Keratinocyte (primary cell): ENCODE measurements around the gene UPP1. TPM values are rescaled to one million over a fixed set of nuclear protein-coding genes. Genes with fewer than 3 reads are reported as not detected.

Source experiments
- DNase-seq: peaks from one replicate; pipeline ENCODE4 v3.0.0-alpha.2; 2011; ENCODE audit warnings: low read depth, missing footprints, low spot score
- FAIRE-seq: peaks from 2 replicates; lab custom pipeline; 2011; peaks lifted over from hg19 to GRCh38; lab: Jason Lieb, UNC
- H2AFZ ChIP-seq: 2 replicates; pipeline ENCODE4 v1.6.0; 2012; ENCODE audit warnings: low read length, control low read depth, inconsistent platforms; ENCODE audit not compliant: control insufficient read depth
- H3K27ac ChIP-seq: 2 replicates; pipeline ENCODE4 v1.5.1; 2011; ENCODE audit warnings: low read length; ENCODE audit not compliant: control insufficient read depth, insufficient read depth
- H3K27me3 ChIP-seq: 3 replicates; pipeline ENCODE4 v1.6.0; 2011; ENCODE audit warnings: low read length; ENCODE audit not compliant: control insufficient read depth, insufficient read depth; ENCODE audit errors: extremely low read depth
- H3K36me3 ChIP-seq, 2 experiments: 2 replicates in 1 of 2; 3 replicates in 1 of 2; pipeline ENCODE4 v1.5.1; 2011; ENCODE audit warnings: low read length in 2 of 2, mild to moderate bottlenecking in 1 of 2; ENCODE audit not compliant: control insufficient read depth in 2 of 2, insufficient read depth in 2 of 2; ENCODE audit errors: extremely low read depth in 1 of 2
- H3K4me1 ChIP-seq: 3 replicates; pipeline ENCODE4 v1.5.1; 2011; ENCODE audit warnings: low read length; ENCODE audit not compliant: control insufficient read depth, insufficient read depth; ENCODE audit errors: extremely low read depth
- H3K4me2 ChIP-seq: 3 replicates; pipeline ENCODE4 v1.6.0; 2011; ENCODE audit warnings: low read depth, low read length; ENCODE audit not compliant: control insufficient read depth, insufficient read depth; ENCODE audit errors: extremely low read depth
- H3K4me3 ChIP-seq, 3 experiments: fragments of 200-600 bp in 1 of 3; sonication (generic) in 1 of 3; 2 replicates in 2 of 3; 3 replicates in 1 of 3; pipeline ENCODE4 v1.5.1; 2011 to 2016; ENCODE audit warnings: low read length in 3 of 3, mild to moderate bottlenecking in 3 of 3, control low read depth in 2 of 3, inconsistent platforms in 1 of 3, low read depth in 1 of 3, mixed read lengths in 1 of 3, mixed run types in 1 of 3, moderate library complexity in 1 of 3; ENCODE audit not compliant: control insufficient read depth in 2 of 3, insufficient read depth in 2 of 3; ENCODE audit errors: extremely low read depth in 1 of 3
- H3K79me2 ChIP-seq: 2 replicates; pipeline ENCODE4 v1.6.0; 2012; ENCODE audit warnings: low read length; ENCODE audit not compliant: control insufficient read depth, insufficient read depth
- H3K9ac ChIP-seq: 3 replicates; pipeline ENCODE4 v1.6.0; 2011; ENCODE audit warnings: low read length; ENCODE audit not compliant: control insufficient read depth, insufficient read depth; ENCODE audit errors: extremely low read depth
- H3K9me1 ChIP-seq: 3 replicates; pipeline ENCODE4 v1.6.0; 2011; ENCODE audit warnings: low read length; ENCODE audit not compliant: control insufficient read depth, insufficient read depth; ENCODE audit errors: extremely low read depth
- H3K9me3 ChIP-seq: 2 replicates; pipeline ENCODE4 v1.5.1; 2012; ENCODE audit warnings: low read depth, low read length; ENCODE audit not compliant: control insufficient read depth
- H4K20me1 ChIP-seq: 3 replicates; pipeline ENCODE4 v1.6.0; 2011; ENCODE audit warnings: low read length; ENCODE audit not compliant: control insufficient read depth, insufficient read depth; ENCODE audit errors: extremely low read depth
- EZH2 ChIP-seq: IDR thresholded peaks from one replicate; pipeline ENCODE4 v1.6.1; 2012; ENCODE audit warnings: inconsistent platforms, mild to moderate bottlenecking, low read length, moderate library complexity
- dilution Hi-C: fragments of 300-500 bp; cut with MboI; formaldehyde crosslinking; loops from one replicate; pipeline ENCODE4 v1.7.0; 2020; ENCODE audit warnings: low sequenced_read_pairs; ENCODE audit not compliant: extremely low pct_ligation_motif_present
- polyA plus RNA-seq, 5 experiments: library from polyadenylated mRNA; depleted of rRNA in 3 of 5; stranded (reverse) in 3 of 5; stranded (forward) in 1 of 5; unstranded in 1 of 5; fragments of >200 nt; gene quantifications; 1 replicate in 1 of 5; 2 replicates in 3 of 5; 3 replicates in 1 of 5; pipeline versions ENCODE4 v1.2.1 to v1.2.3, GENCODE V29; 2011 to 2012; ENCODE audit warnings: missing spikeins in 2 of 5, low read depth in 1 of 5, low replicate concordance in 1 of 5
- TF ChIP-seq, protein P1 (sequence below), 3 experiments: IDR thresholded peaks in 1 of 3; conservative IDR thresholded peaks in 1 of 3; optimal IDR thresholded peaks in 1 of 3; 2 replicates in 2 of 3; 3 replicates in 1 of 3; pipeline versions ENCODE3 to v1.5.1; 2011; ENCODE audit warnings: low read length in 3 of 3, mild to moderate bottlenecking in 3 of 3, moderate library complexity in 2 of 3, control low read depth in 1 of 3, inconsistent platforms in 1 of 3; ENCODE audit not compliant: insufficient read depth in 2 of 3; ENCODE audit errors: extremely low read depth in 1 of 3

Gene UPP1
- polyA plus RNA-seq, 1 donor (not counting 4 experiments of a cell fraction or from before 2014, with no cell fraction given), result 202 TPM

GRCh38 chr7:48083114-48083830 is 5.8 kb upstream of the UPP1 start:
- peak overlapping the region; percentile 42 for H2AFZ ChIP-seq
- FAIRE-seq, result peak; percentile 34
- H3K9ac ChIP-seq, result no peak overlapping the region
- H3K9me3 ChIP-seq, result no peaks in the 10 kb centered on the region
- no peak for DNase-seq
- H4K20me1 ChIP-seq, result no peaks in the 10 kb centered on the region
- no peaks in the 10 kb centered on the region for H3K27me3 ChIP-seq
- no peak overlapping the region for H3K4me3 ChIP-seq
- H3K9me1 ChIP-seq, result no peaks in the 10 kb centered on the region
- H3K4me1 ChIP-seq, result peaks cover 70% of the 10 kb centered on the region
- no peaks in the 10 kb centered on the region for H3K36me3 ChIP-seq
- dilution Hi-C loops, result no loop called here
- H3K79me2 ChIP-seq, result no peaks in the 10 kb centered on the region
- peak overlapping the region; percentile 91 for H3K27ac ChIP-seq
- peak overlapping the region; percentile 73 for H3K4me2 ChIP-seq
- TF ChIP-seq, protein P1, sequence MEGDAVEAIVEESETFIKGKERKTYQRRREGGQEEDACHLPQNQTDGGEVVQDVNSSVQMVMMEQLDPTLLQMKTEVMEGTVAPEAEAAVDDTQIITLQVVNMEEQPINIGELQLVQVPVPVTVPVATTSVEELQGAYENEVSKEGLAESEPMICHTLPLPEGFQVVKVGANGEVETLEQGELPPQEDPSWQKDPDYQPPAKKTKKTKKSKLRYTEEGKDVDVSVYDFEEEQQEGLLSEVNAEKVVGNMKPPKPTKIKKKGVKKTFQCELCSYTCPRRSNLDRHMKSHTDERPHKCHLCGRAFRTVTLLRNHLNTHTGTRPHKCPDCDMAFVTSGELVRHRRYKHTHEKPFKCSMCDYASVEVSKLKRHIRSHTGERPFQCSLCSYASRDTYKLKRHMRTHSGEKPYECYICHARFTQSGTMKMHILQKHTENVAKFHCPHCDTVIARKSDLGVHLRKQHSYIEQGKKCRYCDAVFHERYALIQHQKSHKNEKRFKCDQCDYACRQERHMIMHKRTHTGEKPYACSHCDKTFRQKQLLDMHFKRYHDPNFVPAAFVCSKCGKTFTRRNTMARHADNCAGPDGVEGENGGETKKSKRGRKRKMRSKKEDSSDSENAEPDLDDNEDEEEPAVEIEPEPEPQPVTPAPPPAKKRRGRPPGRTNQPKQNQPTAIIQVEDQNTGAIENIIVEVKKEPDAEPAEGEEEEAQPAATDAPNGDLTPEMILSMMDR (optimal IDR thresholded peaks at IDR 0.05 in 1 of 3, IDR thresholded peaks at IDR 0.05 in 1 of 3, conservative IDR thresholded peaks at IDR 0.05 in 1 of 3; ENCODE audit: extremely low read depth in 1 of 3, insufficient read depth in 2 of 3, low read length in 3 of 3), result no peak
- no peak for TF ChIP-seq EZH2

GRCh38 chr7:48084727-48085432 is 4.2 kb upstream of the UPP1 start:
- no peak overlapping the region for H2AFZ ChIP-seq
- no peaks in the 10 kb centered on the region for H4K20me1 ChIP-seq
- dilution Hi-C loops, result no loop called here
- H3K9me3 ChIP-seq, result no peaks in the 10 kb centered on the region
- H3K9ac ChIP-seq, result peak overlapping the region; percentile 41
- DNase-seq (peak; percentile 94), FAIRE-seq (peak; percentile 82)
- no peak overlapping the region for H3K4me3 ChIP-seq
- TF ChIP-seq EZH2, result no peak
- TF ChIP-seq, protein P1 (optimal IDR thresholded peaks at IDR 0.05 in 1 of 3, IDR thresholded peaks at IDR 0.05 in 1 of 3, conservative IDR thresholded peaks at IDR 0.05 in 1 of 3; ENCODE audit: extremely low read depth in 1 of 3, insufficient read depth in 2 of 3, low read length in 3 of 3), result no peak
- peaks cover 8% of the 10 kb centered on the region for H3K79me2 ChIP-seq
- peak overlapping the region; percentile 97 for H3K27ac ChIP-seq
- no peaks in the 10 kb centered on the region for H3K9me1 ChIP-seq
- no peaks in the 10 kb centered on the region for H3K27me3 ChIP-seq
- H3K4me2 ChIP-seq, result peak overlapping the region; percentile 73
- peaks cover 0 to 1% of the 10 kb centered on the region in 2 experiments for H3K36me3 ChIP-seq
- H3K4me1 ChIP-seq, result peaks cover 64% of the 10 kb centered on the region
